B cell (primary cell): ENCODE results near the gene CPXM1.

Source experiments
- EZH2 ChIP-seq: IDR thresholded peaks from 2 replicates; pipeline ENCODE4 v1.6.1; 2012; ENCODE audit warnings: borderline replicate concordance, low read depth, mild to moderate bottlenecking, moderate library complexity, low read length; ENCODE audit not compliant: insufficient read depth, poor library complexity, severe bottlenecking
- TF ChIP-seq, protein P1 (sequence below): fragments of 200-600 bp; IDR thresholded peaks from one replicate; pipeline ENCODE4 v1.8.0; 2022; ENCODE audit warnings: antibody characterized with exemption, mild to moderate bottlenecking

DNA sequence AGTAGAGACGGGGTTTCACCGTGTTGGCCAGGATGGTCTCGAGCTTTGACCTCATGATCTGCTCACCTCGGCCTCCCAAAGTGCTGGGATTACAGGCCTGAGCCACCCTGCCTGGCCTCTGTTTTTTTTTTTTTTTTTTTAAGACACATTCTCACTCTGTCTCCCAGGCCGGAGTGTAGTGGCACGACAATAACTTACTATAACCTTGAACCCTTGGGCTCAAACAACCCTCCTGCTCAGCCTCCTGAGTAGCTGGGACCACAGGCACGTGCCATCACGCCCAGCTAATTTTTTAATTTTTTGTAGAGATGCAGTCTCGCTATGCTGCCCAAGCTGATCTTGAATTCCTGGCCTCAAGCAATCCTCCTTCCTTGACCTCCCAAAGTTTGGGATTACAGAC is 26.6 kb downstream of the CPXM1 start:
- TF ChIP-seq, protein P1, sequence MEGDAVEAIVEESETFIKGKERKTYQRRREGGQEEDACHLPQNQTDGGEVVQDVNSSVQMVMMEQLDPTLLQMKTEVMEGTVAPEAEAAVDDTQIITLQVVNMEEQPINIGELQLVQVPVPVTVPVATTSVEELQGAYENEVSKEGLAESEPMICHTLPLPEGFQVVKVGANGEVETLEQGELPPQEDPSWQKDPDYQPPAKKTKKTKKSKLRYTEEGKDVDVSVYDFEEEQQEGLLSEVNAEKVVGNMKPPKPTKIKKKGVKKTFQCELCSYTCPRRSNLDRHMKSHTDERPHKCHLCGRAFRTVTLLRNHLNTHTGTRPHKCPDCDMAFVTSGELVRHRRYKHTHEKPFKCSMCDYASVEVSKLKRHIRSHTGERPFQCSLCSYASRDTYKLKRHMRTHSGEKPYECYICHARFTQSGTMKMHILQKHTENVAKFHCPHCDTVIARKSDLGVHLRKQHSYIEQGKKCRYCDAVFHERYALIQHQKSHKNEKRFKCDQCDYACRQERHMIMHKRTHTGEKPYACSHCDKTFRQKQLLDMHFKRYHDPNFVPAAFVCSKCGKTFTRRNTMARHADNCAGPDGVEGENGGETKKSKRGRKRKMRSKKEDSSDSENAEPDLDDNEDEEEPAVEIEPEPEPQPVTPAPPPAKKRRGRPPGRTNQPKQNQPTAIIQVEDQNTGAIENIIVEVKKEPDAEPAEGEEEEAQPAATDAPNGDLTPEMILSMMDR: no peak
- no peak for TF ChIP-seq EZH2
